PC-3 (cell line): Measurements from ENCODE around the gene HOXC11.

Source experiments
- CTCF ChIP-seq: fragments of 300-600 bp; sonication (generic); conservative IDR thresholded peaks from 2 replicates; pipeline ENCODE4 v1.5.1; 2017; ENCODE audit warnings: antibody characterized with exemption, low read depth, mild to moderate bottlenecking, low read length
- EZH2phosphoT487 ChIP-seq: fragments of 300-600 bp; sonication (generic); IDR thresholded peaks from 2 replicates; pipeline ENCODE4 v1.6.1; 2018; ENCODE audit warnings: mild to moderate bottlenecking, antibody characterized with exemption, low read length, borderline replicate concordance

GRCh38 chr12:53948650-53949593, 24.0 kb upstream of the HOXC11 start:
- TF ChIP-seq CTCF, result peak; percentile 21; the same call in 1 of the 2 replicates
- TF ChIP-seq EZH2phosphoT487, result no peak
